GM10847 (cell line): ENCODE measurements around the gene FAM221A.

ENCODE experiments used
- POLR2A ChIP-seq: IDR thresholded peaks from 2 replicates; pipeline ENCODE4 v1.6.1; 2011; ENCODE audit not compliant: insufficient read length; ENCODE audit errors: extremely low read depth

The FAM221A gene

GRCh38 chr7:23742051-23742450 is 62.1 kb downstream of the FAM221A start:
- TF ChIP-seq POLR2A = no peak

- TF ChIP-seq POLR2A = no peak
Observed at GRCh38 chr7:23743226-23743625, 63.2 kb downstream of the FAM221A start.

- no peak for TF ChIP-seq POLR2A
Observed at GRCh38 chr7:23746629-23747028, 66.6 kb downstream of the FAM221A start.

- TF ChIP-seq POLR2A = no peak
Observed at GRCh38 chr7:23751852-23752251, 71.9 kb downstream of the FAM221A start.
